Measurements from ENCODE around the gene PHKG1.
"Not testable (repeated sequence)": the region's sequence is repeated elsewhere in the genome, so short reads cannot be mapped to it uniquely, and the experiment has no call there.

The PHKG1 gene

DNA sequence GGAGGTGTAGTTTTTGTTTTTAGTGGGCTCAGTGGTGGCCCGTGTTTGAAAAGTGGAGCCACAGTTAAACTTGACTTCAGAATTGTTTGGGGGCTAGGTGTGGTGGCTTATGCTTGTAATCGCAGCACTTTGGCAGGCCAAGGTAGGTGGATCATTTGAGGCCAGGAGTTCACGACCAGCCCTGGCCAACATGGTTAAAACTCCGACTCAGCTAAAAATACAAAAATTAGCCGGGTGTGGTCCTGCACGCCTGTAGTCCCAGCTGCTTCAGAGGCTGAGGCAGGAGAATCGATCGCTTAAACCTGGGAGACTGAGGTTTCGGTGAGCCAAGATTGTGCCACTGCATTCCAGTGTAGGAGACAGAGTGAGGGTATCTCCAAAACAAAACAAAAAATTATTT, 39.4 kb downstream of the PHKG1 start:
- ChIA-PET CTCF (no interaction called here), POLR2A (interaction anchor here (1.6 to 3.3 kb wide), 2 partner anchors 10 to 11 kb away, joined by 5 to 12 read pairs; partner anchors contain the start of gene SUMF2)
- DNase-seq (ENCODE audit: extremely low spot score) = no peak
- TF ChIP-seq FOXK2 (IDR thresholded peaks at IDR 0.05) (no peak), CTBP1 (IDR thresholded peaks at IDR 0.05; ENCODE audit: borderline replicate concordance) (no peak), L3MBTL2 (conservative IDR thresholded peaks at IDR 0.05) (no peak), BHLHE40 (IDR thresholded peaks at IDR 0.05; ENCODE audit: borderline replicate concordance) (no peak), TARDBP (IDR thresholded peaks at IDR 0.05) (no peak), LEF1 (IDR thresholded peaks at IDR 0.05; ENCODE audit: borderline replicate concordance) (no peak), SUZ12 (IDR thresholded peaks at IDR 0.05) (no peak), FOXA1 (IDR thresholded peaks at IDR 0.05) (no peak), ELF4 (IDR thresholded peaks at IDR 0.05) (no peak), PKNOX1 (IDR thresholded peaks at IDR 0.05) (no peak), NFRKB (IDR thresholded peaks at IDR 0.05) (no peak), HDGF (IDR thresholded peaks at IDR 0.05; ENCODE audit: borderline replicate concordance) (no peak), FOXM1 (IDR thresholded peaks at IDR 0.05; ENCODE audit: borderline replicate concordance) (no peak), ARNT (IDR thresholded peaks at IDR 0.05) (no peak), ZNF384 (IDR thresholded peaks at IDR 0.05) (no peak)

DNA sequence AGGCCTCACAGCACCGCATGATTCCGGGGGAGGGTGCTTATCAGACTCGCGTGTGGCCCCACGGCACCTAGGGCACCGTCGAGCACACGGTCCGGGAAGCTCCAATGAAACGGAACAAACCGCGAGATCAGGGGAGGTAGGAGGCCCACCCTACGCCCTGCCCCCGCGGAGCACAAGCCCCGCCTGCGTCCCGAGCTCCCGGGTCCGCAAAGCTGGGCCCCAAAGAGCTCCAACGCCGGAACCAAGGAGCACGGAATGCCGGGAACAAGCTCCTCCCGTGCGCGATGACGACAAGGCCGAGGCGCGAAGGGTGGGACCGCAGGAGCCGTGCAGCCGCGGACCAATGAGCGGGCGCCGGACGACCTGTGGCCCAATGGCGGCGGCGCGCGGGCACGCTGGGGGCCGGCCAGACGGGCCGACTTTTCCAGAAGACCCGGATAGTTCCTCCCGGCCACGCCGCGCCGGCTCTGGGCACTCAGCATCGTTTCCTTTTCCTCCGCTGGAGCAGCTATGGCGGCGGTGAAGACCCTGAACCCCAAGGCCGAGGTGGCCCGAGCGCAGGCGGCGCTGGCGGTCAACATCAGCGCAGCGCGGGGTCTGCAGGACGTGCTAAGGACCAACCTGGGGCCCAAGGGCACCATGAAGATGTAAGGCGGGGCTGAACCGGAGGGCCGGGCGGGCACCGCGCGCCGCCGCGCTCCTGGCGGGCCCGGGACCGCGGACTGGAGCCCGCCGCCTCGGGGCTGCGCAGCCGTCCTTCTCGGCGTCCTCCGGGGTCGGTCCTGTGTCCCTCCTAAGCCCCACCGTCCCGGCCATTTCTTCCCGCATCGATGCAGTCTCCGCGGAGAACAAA, 41.2 kb downstream of the PHKG1 start, which contains the start of the genes CCT6A and PSPH:
CCT6A (plus strand) TSS at position 427 of the 853 bp plus-strand sequence; CDS start at position 511, 84 bp downstream.
PSPH (minus strand) TSS at position 106 of the 853 bp plus-strand sequence. CDS start 30,232 bp downstream, outside the sequence.
- TF ChIP-seq LEF1 (IDR thresholded peaks at IDR 0.05; ENCODE audit: borderline replicate concordance) (no peak), ELF4 (IDR thresholded peaks at IDR 0.05) (peak; percentile 10; the same call in 1 of the 2 replicates), PKNOX1 (IDR thresholded peaks at IDR 0.05) (no peak), L3MBTL2 (conservative IDR thresholded peaks at IDR 0.05) (peak; percentile 73)
- ChIA-PET CTCF (interaction anchor here (0.6 to 1.5 kb wide), 4 partner anchors 11 to 439 kb away, joined by 3 to 4 read pairs (median 3); no protein-coding TSS in a partner anchor), POLR2A (interaction anchor here (0.6 to 2.6 kb wide), 22 partner anchors 9 to 1292 kb away, joined by 3 to 79 read pairs (median 4); partner anchors contain the start of genes CHCHD2, NIPSNAP2, SEC61G and SUMF2)
- peak; percentile 83 for DNase-seq (ENCODE audit: extremely low spot score)

DNA sequence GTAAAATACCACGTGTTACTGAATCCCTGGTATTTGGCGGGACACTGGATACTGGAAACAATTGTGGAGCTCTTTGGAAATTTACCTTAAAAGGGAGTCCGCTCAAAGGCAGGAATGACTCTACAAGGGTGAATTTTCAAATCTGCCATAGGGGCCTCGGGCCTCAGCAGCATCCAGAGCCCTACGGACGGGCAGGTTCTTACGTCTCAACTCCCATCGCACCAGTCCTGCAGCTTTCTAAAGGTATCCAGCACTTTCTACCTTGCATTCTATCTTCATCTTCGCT, 41.8 kb downstream of the PHKG1 start:
- CTCF ChIA-PET = interaction anchor here (0.6 to 1.5 kb wide), 3 partner anchors 12 to 438 kb away, joined by 3 to 4 read pairs (median 3); no protein-coding TSS in a partner anchor
- no peak for DNase-seq (ENCODE audit: extremely low spot score)
- POLR2A ChIA-PET = interaction anchor here (0.8 to 2.6 kb wide), 20 partner anchors 8 to 1292 kb away, joined by 3 to 79 read pairs (median 4); partner anchors contain the start of genes CHCHD2, NIPSNAP2, SEC61G and SUMF2
- TF ChIP-seq CTBP1 (IDR thresholded peaks at IDR 0.05; ENCODE audit: borderline replicate concordance) (no peak), NFRKB (IDR thresholded peaks at IDR 0.05) (no peak), FOXM1 (IDR thresholded peaks at IDR 0.05; ENCODE audit: borderline replicate concordance) (no peak), SP1 (IDR thresholded peaks at IDR 0.05) (no peak), FOXK2 (IDR thresholded peaks at IDR 0.05) (no peak), FOXA1 (IDR thresholded peaks at IDR 0.05) (no peak), LEF1 (IDR thresholded peaks at IDR 0.05; ENCODE audit: borderline replicate concordance) (no peak), BHLHE40 (IDR thresholded peaks at IDR 0.05; ENCODE audit: borderline replicate concordance) (no peak), L3MBTL2 (conservative IDR thresholded peaks at IDR 0.05) (no peak), ZNF384 (IDR thresholded peaks at IDR 0.05) (no peak), HDGF (IDR thresholded peaks at IDR 0.05; ENCODE audit: borderline replicate concordance) (no peak), TARDBP (IDR thresholded peaks at IDR 0.05) (no peak), ELF4 (IDR thresholded peaks at IDR 0.05) (no peak), ARNT (IDR thresholded peaks at IDR 0.05) (no peak), PKNOX1 (IDR thresholded peaks at IDR 0.05) (no peak), SUZ12 (IDR thresholded peaks at IDR 0.05) (no peak)

GRCh38 chr7:56048763-56049162, 44.0 kb downstream of the PHKG1 start:
- ChIA-PET POLR2A (interaction anchor here (0.7 kb wide), 1 partner anchor 15 kb away, joined by 4 read pairs; no protein-coding TSS in a partner anchor), CTCF (interaction anchor here (0.6 kb wide), 1 partner anchor 34 kb away, joined by 4 read pairs; no protein-coding TSS in a partner anchor)
- DNase-seq (ENCODE audit: extremely low spot score) = not testable (repeated sequence)

- DNase-seq (ENCODE audit: extremely low spot score) = no peak
- ChIA-PET CTCF (interaction anchor here (0.6 kb wide), 1 partner anchor 33 kb away, joined by 4 read pairs; no protein-coding TSS in a partner anchor), POLR2A (interaction anchor here (0.7 kb wide), 1 partner anchor 14 kb away, joined by 4 read pairs; no protein-coding TSS in a partner anchor)
- TF ChIP-seq FOXA1 (IDR thresholded peaks at IDR 0.05) = no peak
- no peak for TF ChIP-seq ZNF384 (IDR thresholded peaks at IDR 0.05)
- TF ChIP-seq L3MBTL2 (conservative IDR thresholded peaks at IDR 0.05) = no peak
- TF ChIP-seq FOXM1 (IDR thresholded peaks at IDR 0.05; ENCODE audit: borderline replicate concordance) = no peak
- no peak for TF ChIP-seq ARNT (IDR thresholded peaks at IDR 0.05)
These were observed 44.5 kb downstream of the PHKG1 start for GRCh38 chr7:56048245-56048644.

DNA sequence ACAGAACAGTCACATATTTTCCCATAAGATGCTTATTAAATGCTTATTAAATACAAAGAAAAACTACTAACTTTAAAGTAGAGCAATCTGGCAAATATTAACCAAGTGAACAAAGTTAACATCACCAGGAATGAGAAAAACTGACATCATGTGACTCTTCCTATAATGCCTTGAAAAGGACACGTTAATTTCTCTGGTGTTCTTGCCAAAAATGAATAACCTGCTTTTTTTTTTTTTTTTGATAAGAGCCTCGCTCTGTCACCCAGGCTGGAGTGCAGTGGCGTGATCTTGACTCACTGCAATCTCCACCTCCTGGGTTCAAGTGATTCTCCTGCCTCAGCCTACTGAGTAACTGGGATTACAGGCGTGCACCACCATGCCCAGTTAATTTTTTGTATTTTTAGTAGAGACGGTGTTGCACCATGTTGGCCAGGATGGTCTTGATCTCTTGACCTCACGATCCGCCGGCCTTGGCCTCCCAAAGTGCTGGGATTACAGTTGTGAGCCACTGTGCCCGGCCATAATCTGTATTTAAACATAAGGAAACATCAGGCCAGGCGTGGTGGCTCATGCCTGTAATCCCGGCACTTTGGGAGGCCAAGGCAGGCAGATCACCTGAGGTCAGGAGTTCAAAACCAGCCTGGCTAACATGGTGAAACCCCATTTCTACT, 45.2 kb downstream of the PHKG1 start:
- DNase-seq (ENCODE audit: extremely low spot score); CTCF ChIA-PET; POLR2A ChIA-PET: not testable (repeated sequence)
